Activated CD4-positive, alpha-beta memory T cell treated with anti-CD3 and anti-CD28 coated beads for 36 hours (primary cell): ENCODE results near the gene WBP2NL. TPM values are rescaled to one million over a fixed set of nuclear protein-coding genes. Genes with fewer than 3 reads are reported as not detected.
A peak's percentile ranks its signal among the peaks of the same experiment; 100 is the strongest.

Experiments
- CTCF ChIA-PET: fragments of 350-600 bp; sonication (Branson Sonifier 250); formaldehyde crosslinking; loops from one replicate; lab custom pipeline; 2021; ENCODE audit warnings: antibody characterized with exemption, inconsistent platforms; lab: Charles Lee
- POLR2A ChIA-PET: fragments of 350-600 bp; sonication (Branson Sonifier 250); formaldehyde crosslinking; loops from one replicate; lab custom pipeline; 2021; ENCODE audit warnings: antibody characterized with exemption; lab: Charles Lee
- DNase-seq: peaks from one replicate; pipeline ENCODE4 v3.0.0-alpha.2; 2020
- H3K27ac Mint-ChIP-seq: one replicate; pipeline ENCODE4 v1.8.0; 2021; ENCODE audit warnings: mixed read lengths
- H3K27me3 Mint-ChIP-seq: one replicate; pipeline ENCODE4 v1.8.0; 2021; ENCODE audit warnings: mixed read lengths
- H3K36me3 Mint-ChIP-seq: one replicate; pipeline ENCODE4 v1.8.0; 2021; ENCODE audit warnings: mixed read lengths
- H3K4me1 Mint-ChIP-seq: one replicate; pipeline ENCODE4 v1.8.0; 2021; ENCODE audit warnings: low read depth, mixed read lengths
- H3K4me3 Mint-ChIP-seq: one replicate; pipeline ENCODE4 v1.8.0; 2021; ENCODE audit warnings: mild to moderate bottlenecking, mixed read lengths
- H3K9me3 Mint-ChIP-seq: one replicate; pipeline ENCODE4 v1.8.0; 2021; ENCODE audit warnings: mixed read lengths
- intact Hi-C: fragments of 100-400 bp; cut with micrococcal nuclease; formaldehyde crosslinking; loops from one replicate; pipeline ENCODE4 v1.15.1; 2023
- total RNA-seq, 2 experiments: library from RNA; stranded (reverse); gene quantifications; one replicate each; pipeline ENCODE4 v1.2.3, GENCODE V29; 2021

The WBP2NL gene
- total RNA-seq, 2 experiments from 2014 or later: 0.82 to 1.5 TPM

GRCh38 chr22:42010778-42011177 lies 12.2 kb downstream of the WBP2NL start:
- H3K9me3 Mint-ChIP-seq: peaks cover 22% of the 10 kb centered on the region
- ChIA-PET CTCF (no interaction called here), POLR2A (no interaction called here)
- intact Hi-C loops: no loop called here
- peaks cover 4% of the 10 kb centered on the region for H3K36me3 Mint-ChIP-seq
- H3K4me1 Mint-ChIP-seq: peaks cover under 1% of the 10 kb centered on the region
- peaks cover 5% of the 10 kb centered on the region for H3K27me3 Mint-ChIP-seq
- no peak overlapping the region for H3K27ac Mint-ChIP-seq
- H3K4me3 Mint-ChIP-seq: no peak overlapping the region
- DNase-seq: no peak

- POLR2A ChIA-PET: no interaction called here
- peaks cover 22% of the 10 kb centered on the region for H3K9me3 Mint-ChIP-seq
- intact Hi-C loops: no loop called here
- no peak overlapping the region for H3K4me3 Mint-ChIP-seq
- CTCF ChIA-PET: no interaction called here
- H3K27me3 Mint-ChIP-seq: peaks cover 9% of the 10 kb centered on the region
- no peak for DNase-seq
- no peak overlapping the region for H3K27ac Mint-ChIP-seq
- H3K4me1 Mint-ChIP-seq: no peaks in the 10 kb centered on the region
- peaks cover 4% of the 10 kb centered on the region for H3K36me3 Mint-ChIP-seq
Measured at GRCh38 chr22:42013385-42013784, 14.8 kb downstream of the WBP2NL start.

- no peak for DNase-seq
- peaks cover 6% of the 10 kb centered on the region for H3K27me3 Mint-ChIP-seq
- no peak overlapping the region for H3K27ac Mint-ChIP-seq
- H3K4me3 Mint-ChIP-seq: no peak overlapping the region
- ChIA-PET POLR2A (interaction anchor here (1.0 kb wide), 1 partner anchor 75 kb away, joined by 3 read pairs; no protein-coding TSS in a partner anchor), CTCF (interaction anchor here (1.1 kb wide), 1 partner anchor 13 kb away, joined by 3 read pairs; no protein-coding TSS in a partner anchor)
- intact Hi-C loops: no loop called here
- H3K36me3 Mint-ChIP-seq: no peaks in the 10 kb centered on the region
- no peaks in the 10 kb centered on the region for H3K4me1 Mint-ChIP-seq
- peaks cover 7% of the 10 kb centered on the region for H3K9me3 Mint-ChIP-seq
Measured at GRCh38 chr22:42016111-42016510, 17.5 kb downstream of the WBP2NL start.

GRCh38 chr22:42018224-42018623 lies 19.6 kb downstream of the WBP2NL start:
- no peak overlapping the region for H3K4me3 Mint-ChIP-seq
- intact Hi-C loops: no loop called here
- POLR2A ChIA-PET: no interaction called here
- no peaks in the 10 kb centered on the region for H3K9me3 Mint-ChIP-seq
- no peaks in the 10 kb centered on the region for H3K36me3 Mint-ChIP-seq
- CTCF ChIA-PET: no interaction called here
- peaks cover 8% of the 10 kb centered on the region for H3K4me1 Mint-ChIP-seq
- H3K27ac Mint-ChIP-seq: no peak overlapping the region
- peaks cover 6% of the 10 kb centered on the region for H3K27me3 Mint-ChIP-seq
- DNase-seq: no peak

GRCh38 chr22:42021571-42021970 lies 23.0 kb downstream of the WBP2NL start:
- no peak overlapping the region for H3K27ac Mint-ChIP-seq
- intact Hi-C loops: no loop called here
- peaks cover 4% of the 10 kb centered on the region for H3K27me3 Mint-ChIP-seq
- H3K36me3 Mint-ChIP-seq: no peaks in the 10 kb centered on the region
- H3K4me3 Mint-ChIP-seq: no peak overlapping the region
- CTCF ChIA-PET: no interaction called here
- POLR2A ChIA-PET: no interaction called here
- peaks cover 11% of the 10 kb centered on the region for H3K4me1 Mint-ChIP-seq
- DNase-seq: no peak
- H3K9me3 Mint-ChIP-seq: no peaks in the 10 kb centered on the region

- no peaks in the 10 kb centered on the region for H3K36me3 Mint-ChIP-seq
- peaks cover 11% of the 10 kb centered on the region for H3K4me1 Mint-ChIP-seq
- POLR2A ChIA-PET: no interaction called here
- H3K27ac Mint-ChIP-seq: no peak overlapping the region
- DNase-seq: peak; percentile 21
- H3K9me3 Mint-ChIP-seq: no peaks in the 10 kb centered on the region
- peaks cover 2% of the 10 kb centered on the region for H3K27me3 Mint-ChIP-seq
- no peak overlapping the region for H3K4me3 Mint-ChIP-seq
- intact Hi-C loops: no loop called here
- CTCF ChIA-PET: no interaction called here
Measured at GRCh38 chr22:42022162-42022847, 23.7 kb downstream of the WBP2NL start.

GRCh38 chr22:42025421-42025820 lies 26.8 kb downstream of the WBP2NL start:
- Mint-ChIP-seq H3K27me3 (no peaks in the 10 kb centered on the region), H3K36me3 (no peaks in the 10 kb centered on the region), H3K4me1 (peaks cover 14% of the 10 kb centered on the region), H3K27ac (no peak overlapping the region), H3K4me3 (no peak overlapping the region), H3K9me3 (no peaks in the 10 kb centered on the region)
- POLR2A ChIA-PET: no interaction called here
- no peak for DNase-seq
- CTCF ChIA-PET: no interaction called here
- intact Hi-C loops: no loop called here

GRCh38 chr22:42026705-42027104 lies 28.1 kb downstream of the WBP2NL start:
- CTCF ChIA-PET: no interaction called here
- Mint-ChIP-seq H3K27me3 (no peaks in the 10 kb centered on the region), H3K4me1 (peaks cover 27% of the 10 kb centered on the region), H3K9me3 (no peaks in the 10 kb centered on the region), H3K27ac (no peak overlapping the region), H3K4me3 (no peak overlapping the region), H3K36me3 (no peaks in the 10 kb centered on the region)
- intact Hi-C loops: no loop called here
- POLR2A ChIA-PET: no interaction called here
- DNase-seq: no peak

GRCh38 chr22:42033263-42034181 lies 34.9 kb downstream of the WBP2NL start:
- peak; percentile 13 for DNase-seq
- peaks cover 23% of the 10 kb centered on the region for H3K9me3 Mint-ChIP-seq
- no peaks in the 10 kb centered on the region for H3K27me3 Mint-ChIP-seq
- intact Hi-C loops: loop anchor here (5.0 kb wide), 1 partner anchor 39 kb away; the partner anchor contains the start of genes NAGA and PHETA2
- peaks cover 19% of the 10 kb centered on the region for H3K4me1 Mint-ChIP-seq
- H3K27ac Mint-ChIP-seq: no peak overlapping the region
- POLR2A ChIA-PET: interaction anchor here (1.0 to 1.4 kb wide), 3 partner anchors 36 to 580 kb away, joined by 3 read pairs; no protein-coding TSS in a partner anchor
- H3K36me3 Mint-ChIP-seq: peaks cover 11% of the 10 kb centered on the region
- no peak overlapping the region for H3K4me3 Mint-ChIP-seq
- CTCF ChIA-PET: no interaction called here

GRCh38 chr22:42035256-42035655 lies 36.7 kb downstream of the WBP2NL start:
- intact Hi-C loops: no loop called here
- Mint-ChIP-seq H3K27me3 (no peaks in the 10 kb centered on the region), H3K4me1 (peaks cover 17% of the 10 kb centered on the region), H3K27ac (no peak overlapping the region), H3K36me3 (peaks cover 11% of the 10 kb centered on the region), H3K4me3 (no peak overlapping the region), H3K9me3 (peaks cover 23% of the 10 kb centered on the region)
- DNase-seq: no peak
- CTCF ChIA-PET: interaction anchor here (0.6 kb wide), 1 partner anchor 506 kb away, joined by 3 read pairs; no protein-coding TSS in a partner anchor
- POLR2A ChIA-PET: no interaction called here

GRCh38 chr22:42039271-42039670 lies 40.7 kb downstream of the WBP2NL start:
- DNase-seq: no peak
- Mint-ChIP-seq H3K36me3 (peaks cover 9% of the 10 kb centered on the region), H3K4me1 (no peaks in the 10 kb centered on the region), H3K9me3 (peaks cover 20% of the 10 kb centered on the region), H3K27ac (no peak overlapping the region), H3K4me3 (no peak overlapping the region), H3K27me3 (no peaks in the 10 kb centered on the region)
- POLR2A ChIA-PET: no interaction called here
- CTCF ChIA-PET: interaction anchor here (0.6 kb wide), 1 partner anchor 17 kb away, joined by 5 read pairs; no protein-coding TSS in a partner anchor
- intact Hi-C loops: no loop called here

GRCh38 chr22:42041784-42042183 lies 43.2 kb downstream of the WBP2NL start:
- ChIA-PET POLR2A (no interaction called here), CTCF (no interaction called here)
- no peaks in the 10 kb centered on the region for H3K27me3 Mint-ChIP-seq
- no peak overlapping the region for H3K4me3 Mint-ChIP-seq
- intact Hi-C loops: no loop called here
- no peak overlapping the region for H3K27ac Mint-ChIP-seq
- peaks cover 11% of the 10 kb centered on the region for H3K9me3 Mint-ChIP-seq
- H3K4me1 Mint-ChIP-seq: no peaks in the 10 kb centered on the region
- no peak for DNase-seq
- peaks cover 9% of the 10 kb centered on the region for H3K36me3 Mint-ChIP-seq
